HepG2 (cell line): Measurements from ENCODE around the gene ZNF442. TPM values are rescaled to one million over a fixed set of nuclear protein-coding genes. Genes with fewer than 3 reads are reported as not detected.

Experiments
- CEBPG ChIP-seq: IDR thresholded peaks from 2 replicates; pipeline ENCODE4 v1.6.1; 2016
- CHD2 ChIP-seq: IDR thresholded peaks from 2 replicates; pipeline ENCODE4 v1.6.1; 2011; ENCODE audit warnings: low read depth, low read length, improper control_type of control experiment
- FOXA1 ChIP-seq, 2 experiments: fragments of 450-650 bp in 1 of 2; sonication (generic) in 1 of 2; formaldehyde crosslinking in 1 of 2; IDR thresholded peaks; 2 replicates each; pipeline versions ENCODE4 v1.4.0 to v1.6.1; 2016 to 2020; ENCODE audit warnings: missing genetic modification reagents in 1 of 2
- MATR3 ChIP-seq: sonication (generic); formaldehyde crosslinking; IDR thresholded peaks from 2 replicates; pipeline ENCODE4 v1.4.0; 2020; ENCODE audit warnings: missing genetic modification reagents
- MIER3 ChIP-seq: IDR thresholded peaks from 2 replicates; pipeline ENCODE4 v1.6.1; 2016; ENCODE audit warnings: missing compliant biosample characterization, borderline replicate concordance
- NKX3-1 ChIP-seq: sonication (generic); formaldehyde crosslinking; IDR thresholded peaks from 2 replicates; pipeline ENCODE4 v1.5.0; 2020; ENCODE audit warnings: missing genetic modification reagents
- NONO ChIP-seq, 2 experiments: fragments of 450-650 bp in 1 of 2; sonication (generic) in 1 of 2; formaldehyde crosslinking in 1 of 2; IDR thresholded peaks in 1 of 2; conservative IDR thresholded peaks in 1 of 2; 2 replicates each; pipeline versions ENCODE4 v1.6.1 to v1.8.0; 2017 to 2022; ENCODE audit warnings: mild to moderate bottlenecking in 1 of 2, missing genetic modification reagents in 1 of 2, moderate library complexity in 1 of 2
- TBL1XR1 ChIP-seq: fragments of 150-350 bp; IDR thresholded peaks from 2 replicates; pipeline ENCODE4 v1.6.1; 2014; ENCODE audit warnings: borderline replicate concordance, low read length; ENCODE audit not compliant: partially characterized antibody
- TBX3 ChIP-seq: fragments of 450-650 bp; IDR thresholded peaks from 2 replicates; pipeline ENCODE4 v1.6.1; 2017; ENCODE audit warnings: antibody characterized with exemption, mild to moderate bottlenecking, inconsistent platforms, borderline replicate concordance
- ZNF136 ChIP-seq: sonication (generic); formaldehyde crosslinking; IDR thresholded peaks from 2 replicates; pipeline ENCODE4 v1.8.1; 2022; ENCODE audit warnings: low read depth, mild to moderate bottlenecking, moderate library complexity, missing genetic modification reagents
- ZNF331 ChIP-seq: sonication (generic); formaldehyde crosslinking; IDR thresholded peaks from 2 replicates; pipeline ENCODE4 v1.4.0; 2020; ENCODE audit warnings: missing genetic modification reagents
- ZNF713 ChIP-seq: sonication (generic); formaldehyde crosslinking; IDR thresholded peaks from 2 replicates; pipeline ENCODE4 v1.4.0; 2020; ENCODE audit warnings: mild to moderate bottlenecking, missing genetic modification reagents
- ZNF777 ChIP-seq: sonication (generic); formaldehyde crosslinking; IDR thresholded peaks from 2 replicates; pipeline ENCODE4 v1.4.0; 2020; ENCODE audit warnings: missing genetic modification reagents
- ZNF891 ChIP-seq: sonication (generic); formaldehyde crosslinking; IDR thresholded peaks from 2 replicates; pipeline ENCODE4 v1.5.0; 2020; ENCODE audit warnings: mild to moderate bottlenecking, missing genetic modification reagents
- polyA plus RNA-seq, 8 experiments: library from polyadenylated mRNA; depleted of rRNA in 3 of 8; stranded (reverse) in 7 of 8; unstranded in 1 of 8; fragments of >200 nt; fragmentation: Illumina TruSeq in 4 of 8; extraction: Trizol in 4 of 8; gene quantifications; 2 replicates each; pipeline versions ENCODE4 v1.2.1 to v1.2.3, GENCODE V29; 2011 to 2016; ENCODE audit warnings: low read depth in 4 of 8, missing spikeins in 1 of 8, mixed read lengths in 1 of 8; ENCODE audit not compliant: insufficient read depth in 1 of 8
- total RNA-seq, 5 experiments: library from RNA; depleted of rRNA; stranded (reverse); fragments of >200 nt; fragmentation: Illumina TruSeq; extraction: Trizol; gene quantifications; 2 replicates each; pipeline ENCODE4 v1.2.3, GENCODE V29; 2016; ENCODE audit warnings: low read depth in 1 of 5
- TF ChIP-seq, protein P1 (sequence below): IDR thresholded peaks from 2 replicates; pipeline ENCODE4 v1.6.1; 2012; ENCODE audit warnings: low read depth, low read length, improper control_type of control experiment
- TF ChIP-seq, protein P2 (sequence below): sonication (generic); formaldehyde crosslinking; conservative IDR thresholded peaks from 2 replicates; pipeline ENCODE4 v1.4.0; 2020; ENCODE audit warnings: missing genetic modification reagents
- TF ChIP-seq, protein P3 (sequence below): sonication (generic); formaldehyde crosslinking; IDR thresholded peaks from 2 replicates; pipeline ENCODE4 v1.5.0; 2020; ENCODE audit warnings: missing genetic modification reagents
- TF ChIP-seq, protein P4 (sequence below), 2 experiments: IDR thresholded peaks; 2 replicates each; pipeline ENCODE4 v1.6.1; 2011 to 2012; ENCODE audit warnings: low read length in 2 of 2, borderline replicate concordance in 1 of 2, low read depth in 1 of 2, mild to moderate bottlenecking in 1 of 2, moderate library complexity in 1 of 2
- TF ChIP-seq, protein P5 (sequence below): sonication (generic); formaldehyde crosslinking; IDR thresholded peaks from 2 replicates; pipeline ENCODE4 v1.4.0; 2020; ENCODE audit warnings: missing genetic modification reagents, borderline replicate concordance

Gene ZNF442
- total and polyA plus RNA-seq, 2 of the 13 experiments (the other 11 are each of a cell fraction or from before 2014, with no cell fraction given), result 1.0 to 6.0 TPM

DNA sequence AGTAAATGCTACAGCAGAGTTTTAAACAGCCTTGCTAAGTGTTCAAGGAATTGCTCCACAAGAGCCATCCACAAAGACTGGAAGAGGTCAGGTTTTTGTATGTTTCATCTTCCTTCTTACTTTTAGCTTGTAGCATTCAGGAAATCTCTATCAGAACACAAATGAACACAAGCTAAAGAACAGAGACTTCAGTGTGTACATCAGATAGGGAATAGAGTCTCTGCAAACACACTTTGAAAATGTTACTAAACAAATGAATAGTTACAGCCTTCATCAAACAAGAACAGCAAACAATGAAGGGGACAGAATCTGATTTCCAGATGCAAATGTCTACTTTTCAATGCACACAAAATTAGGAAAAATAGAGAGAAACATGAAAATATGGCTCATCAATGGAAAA is 39.8 kb downstream of the ZNF442 start (continued):
- TF ChIP-seq ZNF891 (CRISPR knock-in tag) (no peak), NONO (IDR thresholded peaks at IDR 0.05) (no peak), NONO (CRISPR knock-in tag; conservative IDR thresholded peaks at IDR 0.05) (no peak), TBL1XR1 (no peak), MIER3 (CRISPR knock-in tag) (no peak), ZNF331 (CRISPR knock-in tag) (no peak), CHD2 (no peak), ZNF136 (no peak), FOXA1 (IDR thresholded peaks at IDR 0.05) (no peak), FOXA1 (CRISPR knock-in tag; IDR thresholded peaks at IDR 0.05) (peak; percentile 86), NKX3-1 (CRISPR knock-in tag) (no peak), TBX3 (peak; percentile 29; the same call in 1 of the 2 replicates), ZNF713 (CRISPR knock-in tag) (no peak), CEBPG (CRISPR knock-in tag) (peak; percentile 49), MATR3 (no peak), ZNF777 (CRISPR knock-in tag) (no peak)
- TF ChIP-seq, protein P1, sequence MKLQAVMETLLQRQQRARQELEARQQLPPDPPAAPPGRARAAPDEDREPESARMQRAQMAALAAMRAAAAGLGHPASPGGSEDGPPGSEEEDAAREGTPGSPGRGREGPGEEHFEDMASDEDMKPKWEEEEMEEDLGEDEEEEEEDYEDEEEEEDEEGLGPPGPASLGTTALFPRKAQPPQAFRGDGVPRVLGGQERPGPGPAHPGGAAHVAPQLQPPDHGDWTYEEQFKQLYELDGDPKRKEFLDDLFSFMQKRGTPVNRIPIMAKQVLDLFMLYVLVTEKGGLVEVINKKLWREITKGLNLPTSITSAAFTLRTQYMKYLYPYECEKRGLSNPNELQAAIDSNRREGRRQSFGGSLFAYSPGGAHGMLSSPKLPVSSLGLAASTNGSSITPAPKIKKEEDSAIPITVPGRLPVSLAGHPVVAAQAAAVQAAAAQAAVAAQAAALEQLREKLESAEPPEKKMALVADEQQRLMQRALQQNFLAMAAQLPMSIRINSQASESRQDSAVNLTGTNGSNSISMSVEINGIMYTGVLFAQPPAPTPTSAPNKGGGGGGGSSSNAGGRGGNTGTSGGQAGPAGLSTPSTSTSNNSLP, result peak; percentile 52; the same call in 1 of the 2 replicates
- TF ChIP-seq, protein P2, sequence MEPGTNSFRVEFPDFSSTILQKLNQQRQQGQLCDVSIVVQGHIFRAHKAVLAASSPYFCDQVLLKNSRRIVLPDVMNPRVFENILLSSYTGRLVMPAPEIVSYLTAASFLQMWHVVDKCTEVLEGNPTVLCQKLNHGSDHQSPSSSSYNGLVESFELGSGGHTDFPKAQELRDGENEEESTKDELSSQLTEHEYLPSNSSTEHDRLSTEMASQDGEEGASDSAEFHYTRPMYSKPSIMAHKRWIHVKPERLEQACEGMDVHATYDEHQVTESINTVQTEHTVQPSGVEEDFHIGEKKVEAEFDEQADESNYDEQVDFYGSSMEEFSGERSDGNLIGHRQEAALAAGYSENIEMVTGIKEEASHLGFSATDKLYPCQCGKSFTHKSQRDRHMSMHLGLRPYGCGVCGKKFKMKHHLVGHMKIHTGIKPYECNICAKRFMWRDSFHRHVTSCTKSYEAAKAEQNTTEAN (CRISPR knock-in tag), result no peak
- TF ChIP-seq, protein P3, sequence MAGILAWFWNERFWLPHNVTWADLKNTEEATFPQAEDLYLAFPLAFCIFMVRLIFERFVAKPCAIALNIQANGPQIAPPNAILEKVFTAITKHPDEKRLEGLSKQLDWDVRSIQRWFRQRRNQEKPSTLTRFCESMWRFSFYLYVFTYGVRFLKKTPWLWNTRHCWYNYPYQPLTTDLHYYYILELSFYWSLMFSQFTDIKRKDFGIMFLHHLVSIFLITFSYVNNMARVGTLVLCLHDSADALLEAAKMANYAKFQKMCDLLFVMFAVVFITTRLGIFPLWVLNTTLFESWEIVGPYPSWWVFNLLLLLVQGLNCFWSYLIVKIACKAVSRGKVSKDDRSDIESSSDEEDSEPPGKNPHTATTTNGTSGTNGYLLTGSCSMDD (CRISPR knock-in tag), result no peak
- TF ChIP-seq, protein P4, sequence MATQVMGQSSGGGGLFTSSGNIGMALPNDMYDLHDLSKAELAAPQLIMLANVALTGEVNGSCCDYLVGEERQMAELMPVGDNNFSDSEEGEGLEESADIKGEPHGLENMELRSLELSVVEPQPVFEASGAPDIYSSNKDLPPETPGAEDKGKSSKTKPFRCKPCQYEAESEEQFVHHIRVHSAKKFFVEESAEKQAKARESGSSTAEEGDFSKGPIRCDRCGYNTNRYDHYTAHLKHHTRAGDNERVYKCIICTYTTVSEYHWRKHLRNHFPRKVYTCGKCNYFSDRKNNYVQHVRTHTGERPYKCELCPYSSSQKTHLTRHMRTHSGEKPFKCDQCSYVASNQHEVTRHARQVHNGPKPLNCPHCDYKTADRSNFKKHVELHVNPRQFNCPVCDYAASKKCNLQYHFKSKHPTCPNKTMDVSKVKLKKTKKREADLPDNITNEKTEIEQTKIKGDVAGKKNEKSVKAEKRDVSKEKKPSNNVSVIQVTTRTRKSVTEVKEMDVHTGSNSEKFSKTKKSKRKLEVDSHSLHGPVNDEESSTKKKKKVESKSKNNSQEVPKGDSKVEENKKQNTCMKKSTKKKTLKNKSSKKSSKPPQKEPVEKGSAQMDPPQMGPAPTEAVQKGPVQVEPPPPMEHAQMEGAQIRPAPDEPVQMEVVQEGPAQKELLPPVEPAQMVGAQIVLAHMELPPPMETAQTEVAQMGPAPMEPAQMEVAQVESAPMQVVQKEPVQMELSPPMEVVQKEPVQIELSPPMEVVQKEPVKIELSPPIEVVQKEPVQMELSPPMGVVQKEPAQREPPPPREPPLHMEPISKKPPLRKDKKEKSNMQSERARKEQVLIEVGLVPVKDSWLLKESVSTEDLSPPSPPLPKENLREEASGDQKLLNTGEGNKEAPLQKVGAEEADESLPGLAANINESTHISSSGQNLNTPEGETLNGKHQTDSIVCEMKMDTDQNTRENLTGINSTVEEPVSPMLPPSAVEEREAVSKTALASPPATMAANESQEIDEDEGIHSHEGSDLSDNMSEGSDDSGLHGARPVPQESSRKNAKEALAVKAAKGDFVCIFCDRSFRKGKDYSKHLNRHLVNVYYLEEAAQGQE (IDR thresholded peaks at IDR 0.05; ENCODE audit: borderline replicate concordance in 1 of 2, low read depth in 1 of 2, low read length in 2 of 2), result no peak
- TF ChIP-seq, protein P5, sequence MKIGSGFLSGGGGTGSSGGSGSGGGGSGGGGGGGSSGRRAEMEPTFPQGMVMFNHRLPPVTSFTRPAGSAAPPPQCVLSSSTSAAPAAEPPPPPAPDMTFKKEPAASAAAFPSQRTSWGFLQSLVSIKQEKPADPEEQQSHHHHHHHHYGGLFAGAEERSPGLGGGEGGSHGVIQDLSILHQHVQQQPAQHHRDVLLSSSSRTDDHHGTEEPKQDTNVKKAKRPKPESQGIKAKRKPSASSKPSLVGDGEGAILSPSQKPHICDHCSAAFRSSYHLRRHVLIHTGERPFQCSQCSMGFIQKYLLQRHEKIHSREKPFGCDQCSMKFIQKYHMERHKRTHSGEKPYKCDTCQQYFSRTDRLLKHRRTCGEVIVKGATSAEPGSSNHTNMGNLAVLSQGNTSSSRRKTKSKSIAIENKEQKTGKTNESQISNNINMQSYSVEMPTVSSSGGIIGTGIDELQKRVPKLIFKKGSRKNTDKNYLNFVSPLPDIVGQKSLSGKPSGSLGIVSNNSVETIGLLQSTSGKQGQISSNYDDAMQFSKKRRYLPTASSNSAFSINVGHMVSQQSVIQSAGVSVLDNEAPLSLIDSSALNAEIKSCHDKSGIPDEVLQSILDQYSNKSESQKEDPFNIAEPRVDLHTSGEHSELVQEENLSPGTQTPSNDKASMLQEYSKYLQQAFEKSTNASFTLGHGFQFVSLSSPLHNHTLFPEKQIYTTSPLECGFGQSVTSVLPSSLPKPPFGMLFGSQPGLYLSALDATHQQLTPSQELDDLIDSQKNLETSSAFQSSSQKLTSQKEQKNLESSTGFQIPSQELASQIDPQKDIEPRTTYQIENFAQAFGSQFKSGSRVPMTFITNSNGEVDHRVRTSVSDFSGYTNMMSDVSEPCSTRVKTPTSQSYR (CRISPR knock-in tag), result 0 out of 2 replicates have a peak, but pooled peaks have one; percentile 9
